MM.1S (cell line): ENCODE data around the gene ZC3H12C.

ENCODE experiments used
- EZH2 ChIP-seq: fragments of 300-600 bp; sonication (generic); optimal IDR thresholded peaks from 2 replicates; pipeline ENCODE3; 2017; ENCODE audit warnings: low read depth, mild to moderate bottlenecking, antibody characterized with exemption, low read length, mixed read lengths
- EZH2phosphoT487 ChIP-seq: fragments of 300-600 bp; sonication (generic); IDR thresholded peaks from 2 replicates; pipeline ENCODE4 v1.6.1; 2018; ENCODE audit warnings: antibody characterized with exemption, low read length
- TF ChIP-seq, protein P1 (sequence below): fragments of 300-600 bp; sonication (generic); IDR thresholded peaks from 2 replicates; pipeline ENCODE4 v1.5.1; 2016; ENCODE audit warnings: antibody characterized with exemption, low read length, mixed read lengths

DNA sequence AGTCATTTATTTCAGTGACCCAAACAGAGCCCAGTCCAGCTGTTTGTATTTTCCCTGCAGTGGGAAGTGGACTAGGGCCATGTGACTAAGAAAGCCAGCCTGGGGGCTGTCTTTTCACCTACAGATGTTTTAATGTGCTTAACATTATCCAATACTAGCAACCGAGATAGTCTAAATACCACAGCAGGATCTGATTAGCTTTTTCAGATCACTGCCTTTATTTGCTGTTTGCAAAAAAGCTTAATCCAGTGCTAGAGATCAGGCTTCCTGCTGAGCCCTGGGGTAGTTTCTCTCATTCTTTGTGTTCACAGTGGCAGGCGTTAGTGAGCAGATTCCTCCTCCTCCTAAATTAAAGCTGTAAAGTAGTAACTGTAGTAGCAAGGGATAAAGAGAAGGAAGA is 35.0 kb downstream of the ZC3H12C start:
- TF ChIP-seq EZH2phosphoT487 (no peak), EZH2 (no peak)
- TF ChIP-seq, protein P1, sequence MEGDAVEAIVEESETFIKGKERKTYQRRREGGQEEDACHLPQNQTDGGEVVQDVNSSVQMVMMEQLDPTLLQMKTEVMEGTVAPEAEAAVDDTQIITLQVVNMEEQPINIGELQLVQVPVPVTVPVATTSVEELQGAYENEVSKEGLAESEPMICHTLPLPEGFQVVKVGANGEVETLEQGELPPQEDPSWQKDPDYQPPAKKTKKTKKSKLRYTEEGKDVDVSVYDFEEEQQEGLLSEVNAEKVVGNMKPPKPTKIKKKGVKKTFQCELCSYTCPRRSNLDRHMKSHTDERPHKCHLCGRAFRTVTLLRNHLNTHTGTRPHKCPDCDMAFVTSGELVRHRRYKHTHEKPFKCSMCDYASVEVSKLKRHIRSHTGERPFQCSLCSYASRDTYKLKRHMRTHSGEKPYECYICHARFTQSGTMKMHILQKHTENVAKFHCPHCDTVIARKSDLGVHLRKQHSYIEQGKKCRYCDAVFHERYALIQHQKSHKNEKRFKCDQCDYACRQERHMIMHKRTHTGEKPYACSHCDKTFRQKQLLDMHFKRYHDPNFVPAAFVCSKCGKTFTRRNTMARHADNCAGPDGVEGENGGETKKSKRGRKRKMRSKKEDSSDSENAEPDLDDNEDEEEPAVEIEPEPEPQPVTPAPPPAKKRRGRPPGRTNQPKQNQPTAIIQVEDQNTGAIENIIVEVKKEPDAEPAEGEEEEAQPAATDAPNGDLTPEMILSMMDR = no peak
